ENCODE results near the gene SESN2.
A peak's percentile ranks its signal among the peaks of the same experiment; 100 is the strongest.

The SESN2 gene

GRCh38 chr1:28249866-28250295, 9.4 kb upstream of the SESN2 start:
- no peak for DNase-seq (ENCODE audit: low read depth, low spot score)

GRCh38 chr1:28256197-28256827, 3.0 kb upstream of the SESN2 start:
- DNase-seq (ENCODE audit: low read depth, low spot score) = no peak

- no peak for DNase-seq (ENCODE audit: low read depth, low spot score)
These were observed 1.6 kb upstream of the SESN2 start for GRCh38 chr1:28257736-28258135.

DNA sequence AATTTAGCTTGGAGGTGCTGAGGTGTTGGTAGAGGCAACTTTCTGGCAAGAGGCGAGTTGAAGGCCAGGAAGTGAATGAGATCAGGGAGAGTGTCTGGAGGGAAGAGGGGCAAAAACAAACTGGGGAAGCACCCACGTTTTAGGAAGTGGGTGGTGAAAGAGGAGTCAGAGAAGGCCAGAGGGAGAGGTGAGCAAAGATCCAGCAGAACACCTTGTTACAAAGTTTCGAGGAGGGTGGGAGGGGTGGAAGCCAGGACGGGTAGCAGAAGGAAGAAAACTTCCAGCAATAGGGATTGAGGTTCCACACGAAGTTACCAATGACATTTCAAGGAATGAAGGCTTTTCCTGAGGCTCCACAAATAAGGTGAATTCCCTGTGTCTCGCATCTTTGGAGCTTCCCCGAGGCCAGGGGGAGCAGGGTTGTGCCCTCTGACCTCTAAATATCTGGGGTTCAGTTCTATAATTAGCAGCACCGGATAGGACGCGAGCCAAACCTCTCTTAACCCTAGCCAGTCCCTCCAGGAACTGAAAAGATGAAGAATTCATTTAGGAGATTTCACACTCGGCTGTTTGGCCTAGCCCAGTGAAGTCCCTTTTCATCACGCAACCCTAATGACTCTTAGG, 578 bp upstream of the SESN2 start:
- no peak for DNase-seq (ENCODE audit: low read depth, low spot score)

DNA sequence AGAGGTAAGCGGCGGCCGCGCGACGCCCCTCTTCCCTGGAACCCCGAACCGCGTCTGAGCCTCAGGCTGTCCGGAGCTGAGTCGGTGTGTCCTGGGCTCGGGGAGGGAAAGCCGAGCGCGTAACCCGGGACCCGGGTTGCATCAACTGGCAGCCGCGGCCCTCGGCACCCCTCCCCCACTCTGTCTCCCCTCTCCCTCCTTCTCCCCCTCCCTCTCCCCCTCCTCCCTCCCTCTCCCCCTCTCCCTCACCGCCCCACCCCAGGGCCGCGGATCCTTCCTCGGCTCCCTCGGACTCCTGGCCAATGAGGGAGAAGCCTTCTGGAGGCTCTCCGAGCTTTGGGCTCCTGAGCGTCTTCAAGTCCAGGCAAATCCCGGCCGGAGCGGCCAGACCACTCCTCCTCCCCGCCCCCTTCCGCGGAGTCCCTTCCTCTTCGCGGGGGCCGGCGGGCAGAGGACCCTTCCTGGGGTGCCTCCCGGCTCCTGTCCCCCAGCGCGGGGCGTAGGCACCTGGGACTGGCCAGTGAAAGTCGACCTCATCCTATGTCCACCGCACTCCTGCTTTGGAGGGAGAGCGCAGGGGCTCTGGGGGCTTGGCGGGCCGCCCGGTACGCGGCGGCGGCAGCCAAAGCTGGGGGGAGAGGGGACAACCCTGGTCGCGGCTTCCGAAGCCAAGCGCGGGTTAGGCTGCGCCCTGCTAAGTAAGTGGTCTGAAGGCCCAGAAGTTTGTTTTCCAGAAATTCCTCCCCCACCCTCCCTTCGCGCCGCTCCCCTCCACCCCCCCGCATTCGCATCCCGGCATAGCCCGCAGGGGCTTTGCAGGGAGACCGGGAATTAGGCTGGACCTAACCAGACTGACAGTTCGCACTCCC, 850 bp downstream of the SESN2 start:
- peak; percentile 85 for DNase-seq (ENCODE audit: low read depth, low spot score)

DNA sequence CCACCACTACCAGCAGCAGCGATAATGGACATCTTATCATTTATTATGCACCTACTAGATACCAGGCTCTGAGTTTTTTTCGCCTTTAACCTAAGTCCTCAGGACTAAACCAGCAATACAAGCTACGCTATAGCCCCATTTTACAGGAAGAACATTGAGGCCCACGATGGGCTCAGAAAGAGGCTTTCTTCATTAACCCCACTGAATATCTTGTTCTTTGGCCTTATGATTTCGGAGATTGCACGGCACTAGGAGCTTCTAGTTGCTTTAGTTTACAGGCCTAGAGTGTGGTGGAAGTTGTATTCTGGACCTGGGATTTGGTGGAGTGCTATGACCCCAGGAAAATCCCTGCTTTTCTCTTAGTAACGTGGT, 1.5 kb downstream of the SESN2 start:
- DNase-seq (ENCODE audit: low read depth, low spot score) = no peak

- no peak for DNase-seq (ENCODE audit: low read depth, low spot score)
These were observed 5.6 kb downstream of the SESN2 start for GRCh38 chr1:28264897-28265296.

DNA sequence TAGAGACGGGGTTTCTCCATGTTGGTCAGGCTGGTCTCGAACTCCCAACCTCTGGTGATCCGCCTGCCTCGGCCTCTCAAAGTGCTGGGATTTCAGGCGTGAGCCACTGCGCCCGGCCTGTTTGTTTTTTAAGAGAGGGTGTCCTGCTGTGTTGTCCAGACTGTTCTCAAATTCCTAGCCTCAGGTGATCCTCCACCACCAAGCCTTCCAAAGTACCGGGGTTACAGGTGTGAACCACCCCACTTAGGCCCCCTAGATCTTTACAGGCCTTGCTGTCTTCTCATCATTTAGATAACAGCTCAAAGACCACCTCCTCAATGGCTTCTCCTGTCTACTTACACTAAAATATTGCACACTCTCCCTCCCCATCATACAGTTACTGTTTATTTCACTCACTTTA, 6.3 kb downstream of the SESN2 start:
- DNase-seq (ENCODE audit: low read depth, low spot score) = peak; percentile 58

- DNase-seq (ENCODE audit: low read depth, low spot score) = peak; percentile 59
These were observed 7.6 kb downstream of the SESN2 start for GRCh38 chr1:28266920-28267322.

GRCh38 chr1:28267633-28268032, 8.3 kb downstream of the SESN2 start:
- no peak for DNase-seq (ENCODE audit: low read depth, low spot score)

DNA sequence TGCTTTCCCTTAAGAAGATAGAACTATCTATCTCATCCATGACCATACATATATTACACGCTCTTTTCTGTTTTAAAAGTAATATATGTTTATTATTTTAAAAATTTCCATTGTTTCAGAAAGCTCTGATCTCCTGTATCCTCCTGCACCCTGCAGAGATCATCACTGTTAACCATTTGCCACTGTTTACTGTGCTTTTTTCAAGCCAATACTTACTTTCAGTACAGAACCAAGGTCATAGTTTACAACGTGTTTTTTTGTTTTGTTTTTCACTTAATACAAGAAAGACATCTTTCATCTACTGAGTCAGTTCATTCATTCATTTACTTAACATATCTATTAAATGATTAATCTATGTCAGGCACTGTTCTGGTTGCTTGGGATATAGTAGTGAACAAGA, 10.2 kb downstream of the SESN2 start:
- no peak for DNase-seq (ENCODE audit: low read depth, low spot score)

- DNase-seq (ENCODE audit: low read depth, low spot score) = no peak
These were observed 13.0 kb downstream of the SESN2 start for GRCh38 chr1:28272215-28272852.

DNA sequence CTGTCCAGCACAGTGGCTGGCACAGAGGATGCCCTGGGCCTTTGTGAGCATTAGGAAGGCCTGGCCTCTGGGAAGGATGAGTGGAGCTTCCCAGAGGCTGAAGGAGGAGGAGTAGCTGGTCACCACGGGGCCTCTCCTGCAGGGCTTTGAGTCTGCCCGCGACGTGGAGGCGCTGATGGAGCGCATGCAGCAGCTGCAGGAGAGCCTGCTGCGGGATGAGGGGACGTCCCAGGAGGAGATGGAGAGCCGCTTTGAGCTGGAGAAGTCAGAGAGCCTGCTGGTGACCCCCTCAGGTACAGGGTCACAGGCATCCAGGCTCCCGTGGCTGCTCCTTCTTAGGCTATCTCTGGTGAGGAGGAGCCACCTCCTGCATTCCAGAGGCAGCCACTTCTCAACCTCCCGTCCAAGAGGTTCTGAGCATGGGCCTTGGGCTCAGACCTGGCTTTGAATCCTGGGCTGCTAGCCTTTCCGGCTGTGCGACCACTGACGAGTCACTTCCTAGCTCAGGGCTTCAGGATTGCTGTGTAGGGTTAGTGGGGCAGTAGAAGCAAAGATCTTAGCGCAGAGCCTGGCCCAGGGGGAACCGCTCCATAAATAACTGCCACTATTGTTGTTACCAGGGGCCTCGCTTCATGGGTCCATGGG, 14.0 kb downstream of the SESN2 start:
- no peak for DNase-seq (ENCODE audit: low read depth, low spot score)

DNA sequence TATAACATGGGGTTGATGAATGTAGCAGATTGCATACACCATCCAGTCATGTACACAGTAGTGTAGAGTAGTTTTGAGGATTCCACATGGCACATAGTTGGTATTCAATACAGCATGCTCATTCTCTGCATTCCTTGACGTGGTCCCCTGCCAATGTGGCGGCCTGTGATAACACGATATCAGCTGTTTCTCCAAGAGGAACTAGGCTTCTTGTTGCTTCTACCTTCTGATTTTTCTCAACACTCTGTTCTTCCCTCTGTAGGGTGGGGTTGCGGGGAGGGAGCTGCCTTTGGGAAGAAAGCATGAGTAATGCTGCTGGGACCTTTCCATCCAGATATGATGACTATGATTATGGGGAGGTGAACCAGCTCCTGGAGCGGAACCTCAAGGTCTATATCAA, 19.4 kb downstream of the SESN2 start:
- no peak for DNase-seq (ENCODE audit: low read depth, low spot score)

- no peak for DNase-seq (ENCODE audit: low read depth, low spot score)
These were observed 20.4 kb downstream of the SESN2 start for GRCh38 chr1:28279721-28280120.

DNA sequence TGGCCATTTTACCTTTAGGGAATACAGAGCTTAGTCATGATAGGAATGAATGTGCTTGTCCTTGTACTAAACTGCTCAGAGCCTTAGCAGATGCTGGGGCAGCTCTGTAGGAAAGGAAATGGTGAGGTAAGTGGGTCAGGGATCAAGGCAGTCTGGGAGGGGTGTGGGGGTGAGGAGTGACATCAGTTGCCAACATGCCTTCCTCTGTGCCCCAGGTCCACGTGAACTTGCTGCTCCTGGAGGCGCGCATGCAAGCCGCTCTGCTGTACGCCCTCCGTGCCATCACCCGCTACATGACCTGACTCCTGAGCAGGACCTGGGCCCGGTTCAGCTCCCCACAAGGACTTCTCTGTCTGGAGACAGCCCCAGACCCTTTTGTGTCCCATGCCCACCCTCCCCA, 21.2 kb downstream of the SESN2 start:
- no peak for DNase-seq (ENCODE audit: low read depth, low spot score)

DNA sequence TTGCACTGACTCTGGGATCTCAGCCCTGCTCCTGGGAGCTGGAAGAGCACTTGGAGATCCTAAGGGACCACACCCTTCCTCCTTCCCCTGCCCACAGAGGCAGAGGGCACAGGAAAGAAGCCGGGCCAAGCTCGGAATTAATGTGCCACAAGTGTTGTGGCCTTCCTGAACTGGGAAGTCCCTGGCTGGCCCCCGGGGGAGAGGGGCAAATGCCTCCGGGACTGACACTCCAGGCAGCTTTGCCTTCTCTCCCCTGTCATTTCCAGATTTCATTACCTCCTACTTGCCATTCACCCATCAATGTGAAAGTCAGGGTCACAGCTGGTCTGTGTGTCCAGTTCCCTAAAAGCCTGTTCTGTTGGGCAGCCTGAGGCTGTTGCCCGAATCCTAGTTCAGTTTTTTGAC, 21.7 kb downstream of the SESN2 start:
- no peak for DNase-seq (ENCODE audit: low read depth, low spot score)

GRCh38 chr1:28281608-28282425, 22.5 kb downstream of the SESN2 start:
- DNase-seq (ENCODE audit: low read depth, low spot score) = no peak

GRCh38 chr1:28282426-28283407, 23.4 kb downstream of the SESN2 start:
- no peak for DNase-seq (ENCODE audit: low read depth, low spot score)

DNA sequence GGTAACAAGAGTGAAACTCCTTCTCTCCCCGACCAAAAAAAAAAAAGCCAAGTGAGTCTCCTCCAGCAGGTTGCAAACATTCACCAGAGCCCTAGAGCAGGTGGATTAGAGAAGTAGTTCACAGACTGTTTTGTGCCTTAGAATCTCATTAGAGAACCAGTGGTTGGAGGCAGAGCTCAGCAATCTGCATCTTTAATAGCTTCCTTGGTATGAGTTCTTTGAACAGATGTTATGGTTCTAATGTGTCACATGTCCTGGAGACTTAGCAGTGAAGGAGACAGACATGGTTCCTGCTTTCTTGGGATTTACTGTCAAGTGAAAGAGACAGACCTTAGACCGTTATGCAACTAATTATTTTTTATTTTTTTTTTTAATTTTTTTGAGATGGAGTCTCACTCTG, 26.8 kb downstream of the SESN2 start:
- no peak for DNase-seq (ENCODE audit: low read depth, low spot score)

Measured in ELF-1 (cell line).